ENCODE data around the gene FARP1.

GRCh38 chr13:98141091-98141490, 1.8 kb upstream of the FARP1 start:
- TF ChIP-seq CTCF (IDR thresholded peaks at IDR 0.05) (no peak), POLR2A (IDR thresholded peaks at IDR 0.05; ENCODE audit: low read depth) (no peak), EP300 (IDR thresholded peaks at IDR 0.05) (no peak)

Data from esophagus muscularis mucosa (tissue), 4 donors.